Activated CD4-positive, alpha-beta T cell treated with anti-CD3 and anti-CD28 coated beads, Interleukin-2, amount 50 U/mL, for 1 hour (primary cell): ENCODE data around the gene PAM.
"Not testable (repeated sequence)": the region's sequence is repeated elsewhere in the genome, so short reads cannot be mapped to it uniquely, and the experiment has no call there.

Source experiments
- DNase-seq: peaks from one replicate; pipeline ENCODE4 v3.0.0-alpha.2; 2020

The PAM gene

GRCh38 chr5:102753889-102754766 is 977 bp upstream of the PAM start:
- no peak for DNase-seq

DNA sequence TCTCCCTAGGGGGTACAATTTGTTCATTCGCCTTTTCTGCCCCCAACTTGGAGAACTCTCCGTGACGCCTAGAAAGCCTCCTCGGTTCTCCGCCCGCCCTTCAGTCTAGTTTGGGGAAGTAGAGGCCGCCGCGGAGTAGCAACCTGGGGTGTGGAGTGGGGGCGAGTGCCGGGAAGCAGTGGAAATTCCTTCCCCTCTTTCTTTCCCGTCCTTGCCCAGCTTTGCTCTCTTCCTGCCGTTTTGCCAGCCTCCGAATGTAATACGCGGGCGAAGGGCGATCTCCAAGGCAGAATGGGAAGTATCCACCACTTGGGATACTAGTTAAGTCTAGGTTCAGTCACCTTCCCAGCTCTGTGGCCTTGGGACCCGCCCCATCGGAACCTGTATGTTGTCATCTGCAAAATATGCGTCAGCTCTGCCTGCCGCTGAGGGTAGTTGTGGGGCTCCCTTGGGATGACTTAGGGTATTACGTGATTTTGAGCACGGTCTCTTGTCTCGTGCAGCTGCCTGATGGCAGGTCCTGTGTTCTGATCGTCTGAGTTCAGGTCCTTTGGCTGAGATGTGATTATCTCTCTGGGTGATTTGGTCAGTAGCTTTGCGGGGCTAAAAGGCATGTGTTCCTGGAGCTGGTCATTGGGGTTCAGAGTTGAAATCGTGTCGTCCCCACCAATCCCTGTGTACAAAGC is 724 bp downstream of the PAM start:
- peak; percentile 67 for DNase-seq

GRCh38 chr5:102758576-102758975 is 3.5 kb downstream of the PAM start:
- DNase-seq: no peak

DNA sequence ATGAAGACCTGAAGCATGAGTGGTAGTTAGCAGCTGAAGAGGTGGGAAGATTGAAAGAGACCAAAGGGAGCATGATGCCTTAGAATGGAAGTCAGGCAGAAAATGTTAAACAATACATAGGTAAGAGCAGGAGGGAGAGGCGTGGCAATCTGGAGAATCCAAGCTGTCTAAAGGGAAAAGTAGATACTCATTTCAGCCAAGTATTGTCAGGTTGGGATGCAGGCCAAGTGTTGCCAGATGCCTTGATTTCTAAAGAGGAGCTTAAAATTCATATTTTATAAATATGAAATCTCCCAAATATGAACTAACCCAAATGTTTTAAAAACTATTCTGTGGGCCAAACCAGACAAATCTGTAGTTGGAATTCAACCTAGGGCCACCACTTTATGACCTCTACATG is 4.2 kb downstream of the PAM start:
- DNase-seq: no peak

DNA sequence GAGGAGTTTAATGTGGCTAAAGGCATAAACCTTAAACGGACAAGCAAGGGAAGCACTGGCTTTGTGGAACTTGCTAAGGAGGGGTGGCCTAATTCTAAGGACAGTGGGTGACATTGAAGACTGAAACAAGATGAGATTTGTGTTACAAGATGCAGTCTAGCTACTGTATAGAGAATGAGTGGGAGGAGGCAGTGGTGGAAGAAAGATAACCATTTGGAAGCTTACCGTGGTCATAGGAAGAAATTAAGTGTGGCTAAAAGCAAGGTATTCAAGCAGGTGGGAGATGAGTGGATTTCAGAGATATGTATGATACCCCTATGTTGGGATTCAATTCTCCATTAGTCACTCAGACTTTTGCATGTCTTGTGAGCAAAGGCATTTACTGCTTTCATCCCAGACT is 4.6 kb downstream of the PAM start:
- DNase-seq: no peak

GRCh38 chr5:102760815-102761214 is 5.7 kb downstream of the PAM start:
- no peak for DNase-seq

GRCh38 chr5:102762095-102762534 is 7.0 kb downstream of the PAM start:
- no peak for DNase-seq

DNA sequence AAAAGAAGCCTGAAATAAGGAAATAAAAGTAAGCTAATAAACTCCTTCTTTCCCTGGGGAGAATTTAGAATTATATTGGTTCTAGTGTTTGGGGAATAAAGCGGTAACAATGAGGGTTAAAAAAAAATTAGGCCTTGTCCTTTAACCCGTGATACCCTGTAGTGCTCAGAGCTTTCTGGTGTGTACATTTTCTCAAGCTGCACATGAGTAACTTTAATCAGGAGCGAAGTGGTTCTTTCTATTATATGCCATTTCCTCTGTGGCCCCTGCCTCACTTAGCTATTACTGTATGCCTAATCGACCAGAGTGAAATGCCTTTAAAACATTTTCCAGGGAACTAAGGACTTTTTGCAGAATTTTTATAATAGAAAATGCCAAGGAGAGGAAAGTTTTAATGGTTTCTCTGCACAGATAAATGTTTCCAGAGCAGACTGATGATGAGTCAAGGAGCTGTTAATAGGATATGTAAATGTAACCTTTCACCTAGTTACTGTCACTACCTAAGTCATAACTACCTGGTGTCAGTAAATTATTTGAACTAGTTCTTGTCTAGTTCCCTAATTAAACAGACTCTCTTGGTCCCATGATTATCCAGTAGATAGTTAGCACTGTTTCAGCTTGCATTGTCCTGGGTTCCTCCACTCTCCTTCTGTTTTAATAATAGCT is 7.6 kb downstream of the PAM start:
- DNase-seq: no peak

DNA sequence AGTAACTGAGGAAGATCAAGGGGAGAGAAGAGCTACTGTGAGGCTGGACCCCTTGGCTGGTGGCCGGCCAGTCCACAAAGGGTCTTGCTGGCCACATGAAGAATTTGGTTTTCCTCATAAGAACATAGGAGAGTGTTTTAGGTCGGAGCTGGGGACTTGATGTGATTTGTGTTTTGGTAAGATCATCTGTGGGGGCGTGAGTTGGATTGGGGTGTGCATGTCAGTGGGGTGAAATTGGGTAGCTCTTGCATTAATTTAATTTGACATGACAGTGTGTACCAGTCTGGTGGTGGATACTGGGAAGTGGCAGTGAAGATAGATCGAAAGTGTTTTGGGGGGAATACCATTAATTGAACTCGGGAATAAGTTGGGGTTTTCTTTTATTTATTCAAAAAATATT is 8.6 kb downstream of the PAM start:
- no peak for DNase-seq

GRCh38 chr5:102764381-102765004 is 9.4 kb downstream of the PAM start:
- no peak for DNase-seq

DNA sequence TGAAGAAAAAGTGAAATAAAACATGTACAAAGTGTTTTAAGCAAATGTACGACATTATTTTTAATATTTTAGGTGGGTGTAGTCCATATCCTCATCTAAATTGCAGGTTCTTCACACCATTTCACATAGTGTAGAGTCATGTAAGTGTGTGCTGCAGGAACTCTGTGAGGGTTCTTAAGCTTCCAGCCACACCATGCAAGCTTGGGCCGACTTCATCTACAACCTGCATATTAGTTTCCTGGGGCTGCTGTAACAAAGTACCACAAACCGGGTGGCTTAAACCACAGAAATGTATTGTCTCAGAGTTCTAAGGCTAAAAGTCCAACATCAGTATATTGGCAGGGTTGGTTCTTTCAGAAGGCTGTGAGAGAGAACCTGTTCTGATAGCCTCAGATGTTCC is 10.2 kb downstream of the PAM start:
- DNase-seq: no peak

- no peak for DNase-seq
Measured at GRCh38 chr5:102766295-102767090, 11.4 kb downstream of the PAM start.

DNA sequence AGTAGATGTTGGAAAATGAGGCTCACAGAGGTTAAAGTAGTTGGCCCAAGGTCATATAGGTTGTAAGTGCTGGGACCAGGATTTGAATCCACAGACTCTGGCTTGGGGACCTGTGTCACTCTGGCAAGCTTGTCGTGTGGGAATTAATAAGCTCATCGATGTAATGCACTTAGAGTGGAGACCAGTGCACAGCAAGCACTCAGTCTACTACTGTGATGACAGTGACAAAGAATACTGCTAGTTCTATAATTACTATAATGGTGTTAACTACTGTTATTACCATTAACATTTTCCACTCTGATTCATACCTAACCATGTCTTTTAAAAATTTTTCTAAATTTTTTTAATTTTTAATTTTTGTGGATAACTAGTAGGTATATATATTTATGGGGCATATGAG is 12.8 kb downstream of the PAM start:
- DNase-seq: no peak

DNA sequence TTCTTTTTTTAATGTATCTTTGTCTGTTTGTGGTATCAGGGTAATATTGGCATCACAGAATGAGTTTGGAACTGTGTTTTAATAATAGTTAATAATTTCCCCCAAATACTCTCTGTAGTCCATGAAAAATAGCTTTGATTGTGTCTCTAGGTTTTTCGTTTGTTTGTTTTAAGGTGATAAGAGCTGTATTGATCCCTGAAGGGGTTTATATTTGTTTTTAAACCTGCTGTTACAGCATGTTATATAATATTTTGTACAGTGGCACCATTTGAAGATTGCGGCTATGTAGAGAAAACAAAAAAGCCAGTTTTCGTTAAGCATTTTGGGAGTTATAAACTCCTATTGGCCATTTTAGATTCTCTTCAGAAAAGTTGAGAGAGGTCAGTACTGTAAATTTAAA is 15.7 kb downstream of the PAM start:
- no peak for DNase-seq

DNA sequence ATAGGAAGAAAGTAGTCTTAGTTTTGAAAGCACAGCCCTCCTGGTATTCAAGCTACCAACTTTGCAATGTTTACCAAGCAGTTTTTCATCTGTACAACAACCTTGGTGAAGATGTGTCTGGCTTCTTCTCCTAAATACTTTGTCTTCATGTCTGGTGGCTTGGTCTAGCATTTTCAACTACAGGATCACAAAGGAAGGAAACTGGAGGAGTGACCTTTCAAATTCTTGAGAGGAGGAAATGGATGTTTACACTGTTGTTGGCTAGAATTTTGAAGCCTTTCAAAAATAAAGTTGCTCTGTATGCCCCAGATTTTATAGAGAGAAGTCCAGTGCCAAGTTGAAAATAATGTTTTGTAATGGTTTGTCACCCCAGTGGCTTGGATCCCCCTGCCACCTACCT is 16.3 kb downstream of the PAM start:
- no peak for DNase-seq

DNA sequence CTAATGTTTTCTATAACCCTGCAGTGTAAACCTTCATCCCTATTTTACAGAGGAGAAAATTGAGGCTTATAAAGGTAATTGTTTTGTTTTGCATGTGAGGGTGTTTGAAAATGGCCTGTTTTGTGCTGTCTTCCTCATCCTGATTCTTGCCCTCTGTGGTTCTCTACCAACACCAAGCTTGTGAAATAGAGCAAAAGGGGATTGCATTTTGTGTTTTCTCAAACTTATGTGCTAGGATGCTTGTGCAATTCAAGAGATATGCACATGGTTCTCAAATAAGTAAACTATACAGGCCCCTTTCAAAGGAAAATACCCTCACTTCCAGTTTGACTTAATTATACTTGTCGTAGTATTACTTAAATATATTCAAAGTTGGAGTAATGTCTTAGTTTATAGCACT is 17.2 kb downstream of the PAM start:
- no peak for DNase-seq

DNA sequence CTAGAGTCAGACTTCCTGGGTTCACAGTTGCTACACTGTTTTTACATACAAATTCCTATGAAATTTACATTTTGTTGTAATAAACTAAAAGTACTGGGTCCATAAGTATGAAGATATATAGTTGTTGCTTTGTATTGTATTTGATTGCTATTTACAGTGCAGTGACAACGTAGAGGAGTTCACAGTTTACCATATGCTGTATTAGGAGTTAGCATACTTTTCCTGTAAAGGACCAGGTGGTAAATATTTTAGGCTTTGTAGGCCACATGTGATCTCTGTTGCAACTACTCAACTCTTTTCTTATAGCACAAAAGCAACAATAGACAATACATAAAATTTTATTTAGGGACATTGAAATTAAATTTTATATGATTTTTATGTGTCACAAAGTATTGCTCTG is 18.0 kb downstream of the PAM start:
- no peak for DNase-seq

GRCh38 chr5:102775756-102776155 is 20.7 kb downstream of the PAM start:
- not testable (repeated sequence) for DNase-seq

DNA sequence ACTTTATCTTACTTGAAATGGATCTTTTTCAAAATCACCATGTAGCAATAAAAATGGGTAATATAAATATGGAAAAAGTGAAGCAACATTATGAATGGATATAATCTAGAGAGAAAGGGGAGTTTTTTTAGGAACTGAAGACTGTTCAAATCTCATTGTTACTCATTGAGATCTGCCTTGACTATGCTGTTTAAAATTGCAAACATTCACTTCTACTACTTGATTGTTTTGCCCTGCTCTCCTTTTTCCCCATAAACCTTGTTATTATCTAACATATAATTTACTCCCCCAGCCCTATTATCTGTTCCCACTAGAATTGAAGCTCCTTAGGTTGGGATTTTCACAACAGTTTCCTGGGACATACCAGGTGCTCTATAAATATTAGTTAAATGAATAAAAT is 22.0 kb downstream of the PAM start:
- DNase-seq: no peak

DNA sequence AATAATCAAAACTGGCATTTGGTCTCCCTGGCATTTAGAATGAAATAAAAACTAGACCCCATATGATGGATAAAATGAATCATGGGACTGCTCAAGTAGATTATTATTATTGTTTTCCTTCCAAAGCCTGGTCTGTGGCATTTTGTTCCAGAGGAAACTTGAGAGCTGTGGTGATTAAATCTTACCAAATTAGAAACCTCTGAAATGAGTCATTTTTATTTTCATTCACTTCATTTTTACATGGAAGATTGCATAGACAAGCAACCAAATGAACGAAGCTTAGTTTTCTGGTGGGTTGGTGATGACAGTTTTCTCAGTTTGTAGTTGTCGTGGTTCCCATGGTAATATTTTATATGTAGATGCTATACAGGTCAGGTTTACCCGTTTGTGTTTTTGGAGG is 23.4 kb downstream of the PAM start:
- DNase-seq: no peak

DNA sequence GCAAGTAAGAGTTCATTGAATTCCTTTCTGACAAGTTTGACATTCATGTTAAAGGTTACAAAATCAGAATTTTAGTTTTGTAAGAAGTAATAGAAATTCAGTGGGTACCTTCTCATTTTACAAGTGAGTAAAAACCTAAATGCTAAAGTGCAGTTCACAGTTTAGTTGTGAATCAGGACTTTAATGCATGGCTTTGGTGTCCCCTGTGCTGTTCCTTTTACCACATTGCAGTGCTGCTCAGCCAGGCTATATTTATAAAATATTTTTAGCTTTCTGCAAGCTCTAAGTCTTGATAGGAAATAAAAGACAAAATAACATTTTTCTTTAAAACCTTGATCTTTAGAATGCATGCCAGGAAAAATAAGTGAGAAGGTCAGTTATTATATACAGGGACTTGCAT is 26.3 kb downstream of the PAM start:
- DNase-seq: no peak

- DNase-seq: no peak
Measured at GRCh38 chr5:102781786-102782185, 26.7 kb downstream of the PAM start.
